HepG2 (cell line): Measurements from ENCODE around the gene TTLL11. TPM values are rescaled to one million over a fixed set of nuclear protein-coding genes. Genes with fewer than 3 reads are reported as not detected.

ENCODE experiments used
- ATAC-seq: fragments of 200-7000 bp; cut with Tn5 transposase; 3 replicates; pipeline ENCODE4 v1.9.1; 2020; ENCODE audit warnings: mild to moderate bottlenecking, moderate library complexity
- BruUV-seq: library from RNA; stranded (reverse); fragments of 400-500 nt; replicated peaks from 2 replicates; lab custom pipeline; 2021; lab: Mats Ljungman, UMichigan
- CTCF ChIA-PET: fragments of 300-600 bp; formaldehyde crosslinking; extraction: SDS; loops from one replicate; lab custom pipeline; 2021; ENCODE audit warnings: low total read pairs, inconsistent platforms, low intra/inter-chr PET ratio; lab: Yijun Ruan, JAX
- POLR2A ChIA-PET: fragments of 350-600 bp; sonication (Branson Sonifier 250); formaldehyde crosslinking; loops from one replicate; lab custom pipeline; 2020; ENCODE audit warnings: antibody characterized with exemption, inconsistent platforms; lab: Yijun Ruan, JAX
- DNase-seq: peaks from one replicate; pipeline ENCODE4 v3.0.0-alpha.2; 2015; ENCODE audit warnings: low spot score
- FAIRE-seq: peaks from 3 replicates; lab custom pipeline; 2011; peaks lifted over from hg19 to GRCh38; lab: Jason Lieb, UNC
- H2AFZ ChIP-seq: one replicate; pipeline ENCODE4 v1.6.1; 2011; ENCODE audit warnings: low read length, inconsistent platforms
- H3K27ac ChIP-seq: fragments of 300-600 bp; 3 replicates; pipeline ENCODE4 v1.8.0; 2011; ENCODE audit warnings: mixed run types, mild to moderate bottlenecking, mixed read lengths, low read length, inconsistent platforms; ENCODE audit not compliant: insufficient read depth; ENCODE audit errors: extremely low read length
- H3K27me3 ChIP-seq, 2 experiments: fragments of 200-600 bp in 1 of 2; 2 replicates in 1 of 2; 3 replicates in 1 of 2; pipeline versions ENCODE4 v1.6.0 to v1.8.0; 2011; ENCODE audit warnings: low read length in 2 of 2, mild to moderate bottlenecking in 2 of 2, moderate library complexity in 2 of 2, inconsistent platforms in 1 of 2; ENCODE audit not compliant: insufficient read depth in 2 of 2, control insufficient read depth in 1 of 2
- H3K36me3 ChIP-seq, 2 experiments: fragments of 200-600 bp in 1 of 2; replicated peaks in 1 of 2; 2 replicates in 1 of 2; 3 replicates in 1 of 2; pipeline versions ENCODE4 v1.5.1 to v1.8.0; 2011; ENCODE audit warnings: low read length in 2 of 2, inconsistent platforms in 1 of 2; ENCODE audit not compliant: insufficient read depth in 2 of 2, control insufficient read depth in 1 of 2
- H3K4me1 ChIP-seq: 2 replicates; pipeline ENCODE4 v1.5.1; 2012; ENCODE audit warnings: low read length, inconsistent platforms; ENCODE audit not compliant: insufficient read depth
- H3K4me2 ChIP-seq: 2 replicates; pipeline ENCODE4 v1.6.0; 2011; ENCODE audit warnings: low read depth, low read length, inconsistent platforms
- H3K4me3 ChIP-seq, 3 experiments: fragments of 200-600 bp in 1 of 3; sonication (generic), shearing (Covaris generic) in 1 of 3; replicated peaks in 1 of 3; 2 replicates each; pipeline ENCODE4 v1.5.1; 2011 to 2016; ENCODE audit warnings: low read length in 3 of 3, inconsistent platforms in 2 of 3, low read depth in 2 of 3, mild to moderate bottlenecking in 2 of 3, control low read depth in 1 of 3, mixed read lengths in 1 of 3; ENCODE audit not compliant: insufficient read depth in 1 of 3
- H3K79me2 ChIP-seq: one replicate; pipeline ENCODE4 v1.6.1; 2011; ENCODE audit warnings: low read length, inconsistent platforms; ENCODE audit not compliant: insufficient read depth
- H3K9ac ChIP-seq: 2 replicates; pipeline ENCODE4 v1.6.0; 2011; ENCODE audit warnings: mild to moderate bottlenecking, low read depth, low read length, inconsistent platforms; ENCODE audit not compliant: insufficient read depth
- H3K9me3 ChIP-seq: 2 replicates; pipeline ENCODE4 v1.5.1; 2012; ENCODE audit warnings: mild to moderate bottlenecking, low read length
- H4K20me1 ChIP-seq: 2 replicates; pipeline ENCODE4 v1.6.0; 2011; ENCODE audit warnings: inconsistent platforms, mild to moderate bottlenecking, low read length, moderate library complexity; ENCODE audit not compliant: insufficient read depth
- CBFB ChIP-seq: sonication (generic); formaldehyde crosslinking; IDR thresholded peaks from 2 replicates; pipeline ENCODE4 v1.4.0; 2020; ENCODE audit warnings: missing genetic modification reagents
- HINFP ChIP-seq: sonication (generic); formaldehyde crosslinking; IDR thresholded peaks from 2 replicates; pipeline ENCODE4 v1.4.0; 2020; ENCODE audit warnings: low read depth, mild to moderate bottlenecking, missing genetic modification reagents
- HOXA3 ChIP-seq: sonication (generic); formaldehyde crosslinking; IDR thresholded peaks from 2 replicates; pipeline ENCODE4 v1.5.0; 2020; ENCODE audit warnings: missing genetic modification reagents
- MEF2D ChIP-seq: sonication (generic); formaldehyde crosslinking; IDR thresholded peaks from 2 replicates; pipeline ENCODE4 v1.5.1; 2020; ENCODE audit warnings: mild to moderate bottlenecking, missing genetic modification reagents
- PHF8 ChIP-seq: sonication (generic); formaldehyde crosslinking; IDR thresholded peaks from 2 replicates; pipeline ENCODE4 v1.5.0; 2020; ENCODE audit warnings: missing genetic modification reagents
- TBL1XR1 ChIP-seq: fragments of 150-350 bp; IDR thresholded peaks from 2 replicates; pipeline ENCODE4 v1.6.1; 2014; ENCODE audit warnings: borderline replicate concordance, low read length; ENCODE audit not compliant: partially characterized antibody
- YEATS2 ChIP-seq: sonication (generic); formaldehyde crosslinking; IDR thresholded peaks from 2 replicates; pipeline ENCODE4 v1.4.0; 2020; ENCODE audit warnings: missing genetic modification reagents, borderline replicate concordance
- ZBTB20 ChIP-seq: sonication (generic); formaldehyde crosslinking; IDR thresholded peaks from 2 replicates; pipeline ENCODE4 v1.8.1; 2023; ENCODE audit warnings: missing genetic modification reagents, low read depth, mild to moderate bottlenecking, borderline replicate concordance
- ZBTB7A ChIP-seq: sonication (generic); formaldehyde crosslinking; IDR thresholded peaks from 2 replicates; pipeline ENCODE4 v1.8.0; 2022; ENCODE audit warnings: mild to moderate bottlenecking, missing genetic modification reagents
- ZNF264 ChIP-seq: sonication (generic); formaldehyde crosslinking; IDR thresholded peaks from 2 replicates; pipeline ENCODE4 v1.4.0; 2020; ENCODE audit warnings: missing genetic modification reagents
- ZNF292 ChIP-seq: sonication (generic); formaldehyde crosslinking; IDR thresholded peaks from 2 replicates; pipeline ENCODE4 v1.8.1; 2022; ENCODE audit warnings: mild to moderate bottlenecking, low read depth, missing genetic modification reagents, borderline replicate concordance
- ZNF362 ChIP-seq: sonication (generic); formaldehyde crosslinking; IDR thresholded peaks from 2 replicates; pipeline ENCODE4 v1.4.0; 2020; ENCODE audit warnings: missing genetic modification reagents, mild to moderate bottlenecking, borderline replicate concordance
- ZNF564 ChIP-seq: sonication (generic); formaldehyde crosslinking; IDR thresholded peaks from 2 replicates; pipeline ENCODE4 v1.8.1; 2023; ENCODE audit warnings: mild to moderate bottlenecking, missing genetic modification reagents
- WGBS: methylation state at CpG from one replicate; pipeline ENCODE4 v1.1.6; 2017; ENCODE audit warnings: low lambda C conversion rate; 5-methylcytosine and 5-hydroxymethylcytosine counted together
- in situ Hi-C: cut with HindIII; loops from 2 replicates; pipeline ENCODE4 v1.10.0; 2017; ENCODE audit warnings: low pct_unique_long_range_greater_than_20kb; ENCODE audit not compliant: extremely low pct_ligation_motif_present
- intact Hi-C: fragments of 100-400 bp; cut with micrococcal nuclease; formaldehyde crosslinking; loops from one replicate; pipeline ENCODE4 v1.10.0; 2022; ENCODE audit not compliant: unreplicated experiment
- polyA plus RNA-seq, 8 experiments: library from polyadenylated mRNA; depleted of rRNA in 3 of 8; stranded (reverse) in 7 of 8; unstranded in 1 of 8; fragments of >200 nt; fragmentation: Illumina TruSeq in 4 of 8; extraction: Trizol in 4 of 8; gene quantifications; 2 replicates each; pipeline versions ENCODE4 v1.2.1 to v1.2.3, GENCODE V29; 2011 to 2016; ENCODE audit warnings: low read depth in 4 of 8, missing spikeins in 1 of 8, mixed read lengths in 1 of 8; ENCODE audit not compliant: insufficient read depth in 1 of 8
- total RNA-seq, 5 experiments: library from RNA; depleted of rRNA; stranded (reverse); fragments of >200 nt; fragmentation: Illumina TruSeq; extraction: Trizol; gene quantifications; 2 replicates each; pipeline ENCODE4 v1.2.3, GENCODE V29; 2016; ENCODE audit warnings: low read depth in 1 of 5

The TTLL11 gene
- total and polyA plus RNA-seq, 2 of the 13 experiments (the other 11 are each of a cell fraction or from before 2014, with no cell fraction given): 4.5 to 5.2 TPM

- Histone ChIP-seq H2AFZ (no peak overlapping the region), H3K36me3 (no peaks in the 10 kb centered on the region), H3K27me3 (no peaks in the 10 kb centered on the region), H3K27ac (no peak overlapping the region), H3K9ac (no peak overlapping the region), H3K9me3 (no peaks in the 10 kb centered on the region; the same call in 1 of the 2 replicates), H3K4me3 (no peak overlapping the region)
- in situ Hi-C loops: loop anchor here (25.0 kb wide), 1 partner anchor 248 kb away; no protein-coding TSS in a partner anchor
- no TSS peak for BruUV-seq
- DNase-seq: no peak
- intact Hi-C loops: no loop called here
- ChIA-PET POLR2A (no interaction called here), CTCF (no interaction called here)
- ATAC-seq: no peak
- FAIRE-seq: no peak
- TF ChIP-seq CBFB (CRISPR knock-in tag): no peak
- TF ChIP-seq, all 625 proteins: peak for 0
- H4K20me1 ChIP-seq: no peaks in the 10 kb centered on the region
- H3K4me2 ChIP-seq: no peak overlapping the region
- H3K79me2 ChIP-seq: no peaks in the 10 kb centered on the region
- WGBS: 91% methylated on average over 6 of the region's 7 CpGs
- peaks cover 50% of the 10 kb centered on the region for H3K4me1 ChIP-seq
Observed at GRCh38 chr9:121984726-121985402, 108.2 kb downstream of the TTLL11 start.

- Histone ChIP-seq H3K36me3 (no peaks in the 10 kb centered on the region), H4K20me1 (no peaks in the 10 kb centered on the region), H3K27me3 (no peaks in the 10 kb centered on the region), H3K9me3 (no peaks in the 10 kb centered on the region; the same call in 1 of the 2 replicates), H2AFZ (no peak overlapping the region), H3K9ac (no peak overlapping the region), H3K27ac (no peak overlapping the region), H3K4me3 (no peak overlapping the region), H3K4me2 (no peak overlapping the region), H3K4me1 (peaks cover 52% of the 10 kb centered on the region), H3K79me2 (no peaks in the 10 kb centered on the region)
- ChIA-PET CTCF (no interaction called here), POLR2A (no interaction called here)
- DNase-seq (no peak), FAIRE-seq (no peak), ATAC-seq (no peak)
- in situ Hi-C loops (loop anchor here (25.0 kb wide), 1 partner anchor 246 kb away; no protein-coding TSS in a partner anchor), intact Hi-C loops (no loop called here)
- no TSS peak for BruUV-seq
- WGBS: 96% methylated on average over 2 of the region's 2 CpGs
- TF ChIP-seq ZNF292 (CRISPR knock-in tag) (no peak), PHF8 (CRISPR knock-in tag) (no peak), TBL1XR1 (no peak), ZBTB7A (CRISPR knock-in tag) (no peak), ZNF362 (no peak), YEATS2 (CRISPR knock-in tag) (no peak), ZNF264 (CRISPR knock-in tag) (no peak), MEF2D (no peak), ZBTB20 (CRISPR knock-in tag) (no peak), HOXA3 (CRISPR knock-in tag) (no peak), HINFP (CRISPR knock-in tag) (no peak), ZNF564 (CRISPR knock-in tag) (no peak)
Observed at GRCh38 chr9:121983736-121984135, 109.4 kb downstream of the TTLL11 start.
